CD4-positive, alpha-beta memory T cell (primary cell): ENCODE results near the gene FAM78B. TPM values are rescaled to one million over a fixed set of nuclear protein-coding genes. Genes with fewer than 3 reads are reported as not detected.

Experiments
- microRNA-seq: library from miRNA; unstranded; fragments of <30 nt; microRNA quantifications from one replicate; pipeline ENCODE4 v1.2.0, GENCODE V29; 2021; ENCODE audit warnings: borderline replicate concordance, borderline number of aligned reads, borderline microRNAs expressed, mixed read lengths
- polyA plus RNA-seq, 2 donors: library from polyadenylated mRNA; unstranded; fragments of 300-500 nt; fragmentation: Illumina TruSeq; gene quantifications; one replicate each; pipeline ENCODE4 v1.2.3, GENCODE V29; 2021
- total RNA-seq, 2 experiments: library from RNA; stranded (reverse); gene quantifications; one replicate each; pipeline ENCODE4 v1.2.3, GENCODE V29; 2021

FAM78B gene
- total and polyA plus RNA-seq, 4 experiments from 2014 or later: 0.08 to 0.33 (median 0.27) TPM

Small RNA genes lying within 50 kb of the gene (microRNA-seq; reads per million reads assigned to microRNA genes)
- gene MIR921: not detected
